ENCODE measurements around the gene MSH2.
"Not testable (repeated sequence)": the region's sequence is repeated elsewhere in the genome, so short reads cannot be mapped to it uniquely, and the experiment has no call there.

MSH2 gene

GRCh38 chr2:47402805-47403608 lies at the start of gene MSH2:
Gene MSH2, plus strand, starts transcription at chr2:47403156. Its CDS starts 36 bp downstream, at chr2:47403192.
- DNase-seq = peak; percentile 29 to 95 (median 87)

- no peak for DNase-seq
Measured at GRCh38 chr2:47354013-47354847, 48.7 kb upstream of the MSH2 start.

- DNase-seq = no peak
Measured at GRCh38 chr2:47354848-47355204, 48.1 kb upstream of the MSH2 start.

DNA sequence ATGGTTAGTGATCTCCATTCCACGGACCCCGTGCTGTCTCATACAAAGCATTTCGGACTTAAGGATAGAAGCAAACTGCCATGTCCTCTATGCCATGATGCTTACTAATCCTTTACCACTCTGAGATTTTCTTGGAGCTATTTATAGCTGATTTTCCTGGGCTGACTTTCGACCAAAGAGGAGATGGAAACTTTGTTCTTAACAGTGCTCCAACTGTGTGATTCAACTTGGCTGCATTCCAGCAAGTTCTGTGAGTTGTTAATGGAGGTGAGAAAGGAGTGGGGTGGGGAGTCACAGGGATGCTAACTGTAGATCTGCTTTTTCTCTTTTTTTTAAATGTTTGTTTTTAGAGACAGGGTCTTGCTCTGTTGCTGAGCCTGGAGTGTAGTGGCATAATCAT lies 45.5 kb upstream of the MSH2 start:
- DNase-seq = no peak

- no peak for DNase-seq
Measured at GRCh38 chr2:47359375-47359868, 43.5 kb upstream of the MSH2 start.

GRCh38 chr2:47360283-47360682 lies 42.7 kb upstream of the MSH2 start:
- DNase-seq = no peak

- no peak for DNase-seq
Measured at GRCh38 chr2:47360927-47361326, 42.0 kb upstream of the MSH2 start.

DNA sequence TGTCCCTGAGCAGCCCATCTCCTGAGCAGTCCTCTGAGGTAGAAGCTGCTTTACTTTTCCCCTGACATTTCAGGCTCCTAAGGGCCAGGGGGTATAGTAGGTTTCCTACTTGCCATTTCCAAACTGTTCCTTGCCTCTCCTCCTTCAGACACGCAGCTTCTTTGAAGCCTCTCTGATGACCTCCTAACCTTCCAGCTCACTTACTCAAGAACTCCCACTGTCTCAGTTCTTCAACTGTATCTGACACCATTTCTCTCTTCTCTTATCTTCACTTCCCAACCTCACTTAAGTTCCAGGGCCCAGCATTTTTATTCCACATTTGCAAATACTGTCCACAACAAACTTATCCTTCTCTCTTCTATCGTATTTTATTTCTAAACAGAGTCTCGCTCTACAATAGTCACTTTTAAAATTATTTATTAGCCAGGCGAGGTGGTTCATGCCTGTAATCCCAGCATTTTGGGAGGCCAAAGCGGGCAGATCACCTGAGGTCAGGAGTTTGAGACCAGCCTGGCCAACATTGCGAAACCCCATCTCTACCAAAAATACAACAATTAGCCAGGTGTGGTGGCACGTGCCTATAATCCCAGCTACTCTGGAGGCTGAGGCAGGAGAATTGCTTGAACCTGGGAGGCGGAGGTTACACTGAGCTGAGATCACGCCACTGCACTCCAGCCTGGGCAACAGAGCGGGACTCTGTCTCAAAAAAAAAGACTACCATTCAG lies 41.3 kb upstream of the MSH2 start:
- not testable (repeated sequence) for DNase-seq

- peak in 16 of 51 donors; percentile 2 to 46 (median 23) for DNase-seq
Measured at GRCh38 chr2:47373747-47374146, 29.2 kb upstream of the MSH2 start.

DNA sequence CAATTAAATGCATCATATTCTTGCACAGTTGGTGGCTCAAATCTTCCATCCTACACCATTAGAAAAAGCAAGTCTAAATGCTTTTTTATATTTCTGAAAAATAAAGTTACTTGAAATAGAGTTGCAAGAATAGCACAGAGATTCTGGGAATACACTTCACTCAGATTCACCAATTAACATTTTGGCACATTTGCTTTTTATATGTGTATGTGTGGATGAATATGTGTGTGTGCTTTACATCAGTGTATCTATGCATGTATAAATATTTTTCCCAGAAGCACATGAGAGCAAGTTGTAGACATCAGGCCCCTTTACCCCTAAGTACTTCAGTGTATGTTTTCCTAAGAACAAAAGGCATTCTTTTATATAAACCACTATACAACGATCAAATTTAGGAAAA lies 27.6 kb upstream of the MSH2 start:
- no peak for DNase-seq

DNA sequence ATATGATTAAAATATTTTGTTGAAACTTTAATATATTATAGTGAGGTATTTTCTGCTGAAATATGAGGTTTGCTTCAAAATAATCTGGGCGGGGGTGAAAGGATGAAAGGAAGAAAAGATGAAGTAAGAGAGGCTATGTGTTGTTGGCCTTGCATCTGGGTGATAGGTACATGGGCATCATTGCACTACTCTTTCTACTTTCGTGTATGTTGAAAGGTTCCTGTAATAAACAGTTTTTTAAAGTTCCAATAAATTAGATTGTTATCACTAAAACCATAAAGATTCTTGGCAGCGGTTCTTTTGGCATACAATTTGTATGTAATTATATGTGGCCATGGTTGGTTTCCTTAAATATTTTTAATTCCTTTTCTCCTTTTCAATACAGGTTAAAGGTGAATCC lies 23.6 kb upstream of the MSH2 start:
- no peak for DNase-seq

DNA sequence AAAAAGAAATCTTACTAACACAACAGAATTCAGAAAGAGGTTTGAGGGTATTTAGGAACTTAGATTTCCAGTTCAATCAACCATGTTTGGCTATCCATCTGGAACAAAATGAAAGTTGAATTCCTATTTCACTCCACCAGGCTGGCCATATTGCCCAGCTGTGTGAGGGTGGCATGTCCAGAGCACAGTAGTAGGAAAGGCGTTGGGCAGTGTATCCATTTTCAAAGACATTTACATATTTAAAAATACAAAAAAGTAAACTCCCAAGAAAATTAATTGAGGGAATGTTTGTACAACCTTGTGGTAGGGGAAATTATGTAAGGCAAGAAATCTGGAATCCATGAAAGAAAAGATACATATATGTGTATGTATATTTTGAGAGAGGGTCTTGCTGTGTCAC lies 21.5 kb upstream of the MSH2 start:
- DNase-seq = no peak

DNA sequence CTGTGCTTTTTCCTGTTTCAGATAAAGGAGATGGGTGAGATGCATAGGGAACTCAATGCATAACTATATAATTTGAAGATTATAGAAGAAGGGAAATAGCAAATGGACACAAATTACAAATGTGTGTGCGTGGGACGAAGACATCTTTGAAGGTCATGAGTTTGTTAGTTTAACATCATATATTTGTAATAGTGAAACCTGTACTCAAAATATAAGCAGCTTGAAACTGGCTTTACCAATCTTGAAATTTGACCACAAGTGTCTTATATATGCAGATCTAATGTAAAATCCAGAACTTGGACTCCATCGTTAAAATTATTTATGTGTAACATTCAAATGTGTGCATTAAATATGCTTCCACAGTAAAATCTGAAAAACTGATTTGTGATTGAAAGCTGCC lies 16.4 kb upstream of the MSH2 start:
- DNase-seq = no peak

DNA sequence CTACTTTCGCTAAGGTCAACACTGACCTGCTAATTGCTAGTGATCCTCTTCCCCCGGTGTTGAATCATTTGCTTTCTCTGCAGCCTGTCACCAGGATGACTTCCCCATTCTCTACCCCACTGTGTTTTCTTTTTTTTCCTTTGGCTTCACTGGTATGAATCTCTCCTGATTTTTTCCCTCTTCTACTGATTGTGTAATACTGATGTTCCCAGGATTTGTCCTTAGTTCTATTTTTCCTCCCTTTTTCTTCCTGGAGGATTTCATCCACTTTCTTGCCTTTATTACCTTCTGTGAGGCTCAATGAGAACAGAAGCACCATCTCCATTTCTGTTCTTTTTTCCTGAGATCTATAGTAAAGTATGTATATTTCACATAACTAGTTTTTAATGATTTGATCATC lies 14.1 kb upstream of the MSH2 start:
- no peak for DNase-seq

DNA sequence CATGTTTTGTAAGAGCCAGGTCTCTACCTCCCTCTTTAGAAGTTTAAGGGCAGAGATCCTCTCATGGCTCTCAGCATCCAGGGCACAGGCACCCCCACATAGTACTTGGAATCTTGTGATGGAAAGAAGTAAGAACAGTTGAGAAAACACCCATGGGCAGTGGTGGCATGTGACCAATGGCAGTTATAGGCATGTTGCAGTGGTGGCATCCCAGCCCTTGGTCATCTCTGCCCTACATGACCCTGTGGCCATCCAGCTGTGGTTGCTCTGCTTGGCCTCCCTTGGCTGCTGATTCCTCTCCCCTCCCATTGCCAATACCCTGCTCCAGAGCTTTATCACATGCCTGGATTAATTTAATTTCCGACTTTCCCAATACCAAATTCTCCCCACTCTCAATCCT lies 13.3 kb upstream of the MSH2 start:
- no peak for DNase-seq

DNA sequence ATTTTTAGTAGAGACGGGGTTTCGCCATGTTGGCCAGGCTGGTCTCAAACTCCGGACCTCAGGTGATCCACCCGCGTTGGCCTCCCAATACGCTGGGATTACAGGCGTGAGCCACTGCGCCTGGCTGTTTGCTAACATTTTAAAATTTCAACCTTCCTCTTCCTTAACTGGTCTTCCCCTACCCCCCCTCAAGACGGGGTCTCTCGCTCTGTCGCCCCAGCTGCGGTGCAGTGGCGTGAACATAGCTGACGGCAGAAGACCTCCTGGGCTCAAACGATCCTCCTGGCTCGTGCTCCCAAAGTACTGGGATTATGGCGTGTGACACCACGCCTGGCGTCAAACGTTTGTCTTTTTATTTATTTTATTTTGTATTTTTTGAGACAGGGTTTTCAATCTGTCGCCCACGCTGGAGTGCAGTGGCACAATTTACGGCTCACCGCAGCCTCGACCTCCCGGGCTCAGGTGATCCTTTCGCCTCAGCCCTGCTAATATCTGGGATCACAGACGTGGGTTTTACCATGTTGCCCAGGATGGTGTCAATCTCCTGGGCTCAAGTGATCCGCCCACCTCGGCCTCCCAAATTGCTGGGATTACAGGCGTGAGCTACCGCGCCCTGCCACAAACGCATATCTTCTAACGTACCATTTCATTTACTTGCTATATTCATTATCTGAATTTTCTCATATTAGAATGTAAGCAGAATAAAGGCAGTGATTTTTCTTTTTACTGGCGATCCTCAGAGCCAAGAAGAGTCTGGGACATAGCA lies 984 bp upstream of the MSH2 start:
- DNase-seq = no peak

DNA sequence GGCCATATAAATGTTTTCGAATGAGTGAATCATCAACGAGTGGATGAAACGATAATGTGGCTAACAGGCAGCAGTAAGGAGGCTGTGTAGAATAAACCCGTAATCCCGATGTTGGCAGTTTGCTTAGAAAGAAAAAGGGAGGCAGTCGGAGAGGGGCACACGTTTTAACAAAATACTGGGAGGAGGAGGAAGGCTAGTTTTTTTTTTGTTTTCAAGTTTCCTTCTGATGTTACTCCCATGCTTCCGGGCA lies 476 bp upstream of the MSH2 start:
- DNase-seq = no peak

DNA sequence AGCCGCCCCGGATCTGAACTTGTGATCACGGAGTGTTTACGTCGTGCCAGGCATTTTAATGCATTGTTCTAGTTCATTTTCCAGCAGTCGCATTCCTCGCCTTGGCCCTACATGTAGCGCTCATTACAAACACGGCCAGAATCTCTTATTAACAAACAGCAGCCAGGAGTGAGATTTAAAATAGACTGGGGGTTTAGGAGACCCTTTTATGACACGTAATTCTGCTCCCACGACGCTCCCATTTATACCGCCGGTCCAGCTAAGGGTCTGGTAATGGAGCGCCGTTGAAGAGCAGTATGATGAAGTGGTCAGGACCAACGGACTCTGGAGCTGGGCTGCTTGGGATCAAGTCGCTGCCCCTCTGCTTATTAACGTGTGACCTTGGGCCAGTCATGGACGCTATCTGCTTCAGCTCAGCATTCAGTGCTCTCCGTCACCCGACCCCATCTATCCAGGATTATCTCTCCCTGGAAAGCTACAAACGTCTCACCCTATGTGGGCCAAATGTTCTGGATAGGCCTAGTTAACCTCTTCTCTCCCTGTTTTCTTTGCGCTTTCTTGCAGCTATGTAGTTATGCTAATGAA lies 745 bp downstream of the MSH2 start:
- peak in 1 of 51 donors; percentile 14 for DNase-seq

DNA sequence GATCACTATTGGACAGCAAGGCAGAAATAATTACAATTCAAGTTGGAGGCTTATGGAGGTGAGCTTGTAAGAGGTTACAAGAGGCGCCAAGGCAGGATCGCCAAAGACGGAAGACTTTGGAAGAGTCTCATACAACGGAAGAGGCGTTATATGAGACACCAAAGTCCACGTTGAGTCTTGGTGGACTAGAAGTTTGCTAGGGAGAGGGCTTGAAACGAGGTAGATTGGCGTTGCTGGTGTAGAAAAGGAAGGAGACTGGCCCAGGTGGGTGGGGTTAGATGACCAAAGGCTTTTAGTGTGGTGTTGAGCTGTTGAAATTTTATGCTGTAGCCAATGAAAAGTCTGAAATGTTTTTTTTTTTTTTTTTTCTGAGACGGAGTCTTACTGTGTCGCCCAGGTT lies 1.4 kb downstream of the MSH2 start:
- DNase-seq = no peak

- DNase-seq = no peak
Measured at GRCh38 chr2:47405757-47406156, 2.8 kb downstream of the MSH2 start.

DNA sequence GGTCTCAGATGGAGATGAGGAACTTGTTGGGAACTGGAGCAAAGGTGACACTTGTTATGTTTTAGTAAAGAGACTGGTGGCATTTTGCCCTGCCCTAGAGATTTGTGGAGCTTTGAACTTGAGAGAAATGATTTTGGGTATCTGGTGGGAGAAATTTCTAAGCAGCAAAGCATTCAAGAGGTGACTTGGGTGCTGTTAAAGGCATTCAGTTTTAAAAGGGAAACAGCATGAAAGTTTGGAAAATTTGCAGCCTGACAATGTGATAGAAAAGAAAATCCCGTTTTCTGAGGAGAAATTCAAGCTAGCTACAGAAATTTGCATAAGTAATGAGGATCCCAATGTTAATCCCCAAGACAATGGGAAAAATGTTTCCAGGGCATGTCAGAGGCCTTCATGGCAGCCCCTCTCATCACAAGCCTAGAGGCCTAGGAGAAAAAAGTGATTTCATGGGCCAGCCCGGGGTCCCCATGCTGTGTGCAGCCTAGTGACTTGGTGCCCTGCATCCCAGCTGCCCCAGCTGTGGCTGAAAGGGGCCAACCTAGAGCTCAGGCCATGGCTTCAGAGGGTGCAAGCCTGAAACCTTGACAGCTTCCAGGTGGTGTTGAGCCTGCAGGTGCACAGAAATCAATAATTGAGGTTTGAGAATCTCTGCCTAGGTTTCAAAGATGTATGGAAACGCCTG lies 3.8 kb downstream of the MSH2 start:
- not testable (repeated sequence) for DNase-seq
